ENCODE measurements around the gene PPM1H.

- TF ChIP-seq POLR2A (IDR thresholded peaks at IDR 0.05) (no peak), CTCF (IDR thresholded peaks at IDR 0.05) (no peak)
These were observed 167.5 kb downstream of the PPM1H start for GRCh38 chr12:62767496-62767895.

Data from vagina (tissue), 2 donors.